ENCODE measurements around the gene CCDC172. TPM values are rescaled to one million over a fixed set of nuclear protein-coding genes. Genes with fewer than 3 reads are reported as not detected.

The CCDC172 gene
- total and polyA plus RNA-seq, 2 of the 4 experiments (the other 2 are of a cell fraction), result not detected

DNA sequence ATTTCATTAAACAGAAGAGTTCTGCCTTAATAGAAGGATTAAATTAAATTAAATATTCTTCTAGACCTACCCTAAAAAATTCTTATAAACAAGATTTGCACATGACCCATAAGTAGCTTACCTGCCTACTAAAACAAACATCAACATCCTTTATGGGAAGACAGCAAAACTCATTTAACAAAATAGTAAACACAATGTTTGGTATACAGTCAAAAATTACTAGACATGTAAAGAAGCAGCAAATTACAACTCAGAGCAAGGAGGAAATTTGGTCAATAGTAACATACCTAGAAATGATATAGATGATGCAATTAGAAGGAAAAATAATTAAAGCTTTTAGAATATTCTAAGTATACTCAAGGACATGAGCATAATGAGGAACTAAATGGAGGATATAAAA is 27.9 kb downstream of the CCDC172 start:
- Histone ChIP-seq H3K9ac (ENCODE audit: low read depth, low read length) (no peak overlapping the region), H3K27me3 (ENCODE audit: control insufficient read depth, insufficient read depth, low read length) (no peaks in the 10 kb centered on the region), H3K18ac (ENCODE audit: low read depth, low read length) (no peak overlapping the region), H4K5ac (ENCODE audit: low read depth, low read length) (no peak overlapping the region), H3K4me1 (ENCODE audit: control insufficient read depth, insufficient read depth, low read length) (no peaks in the 10 kb centered on the region), H3K36me3 (ENCODE audit: control insufficient read depth, insufficient read depth, low read length) (no peaks in the 10 kb centered on the region), H2BK20ac (ENCODE audit: low read depth, low read length) (no peak overlapping the region), H4K20me1 (ENCODE audit: insufficient read depth, low read length) (no peaks in the 10 kb centered on the region), H4K91ac (ENCODE audit: insufficient read depth, low read depth, low read length) (no peak overlapping the region), H3K9me3 (ENCODE audit: control insufficient read depth, insufficient read depth, low read length) (no peaks in the 10 kb centered on the region), H2BK120ac (ENCODE audit: low read depth, low read length) (no peak overlapping the region), H2BK15ac (ENCODE audit: low read depth, low read length) (no peak overlapping the region), H2AK5ac (ENCODE audit: low read depth, low read length) (no peak overlapping the region), H2AFZ (replicated peaks; ENCODE audit: low read length, poor library complexity) (no peak overlapping the region), H3K9me1 (ENCODE audit: insufficient read depth, low read length) (no peaks in the 10 kb centered on the region), H3K56ac (ENCODE audit: extremely low read depth, insufficient read depth, low read length) (no peak overlapping the region), H2AK9ac (replicated peaks; ENCODE audit: low read depth, low read length, poor library complexity) (no peak overlapping the region), H4K8ac (ENCODE audit: low read depth in 2 of 2, low read length in 2 of 2) (no peak overlapping the region), H3K4me2 (ENCODE audit: low read depth, low read length) (no peak overlapping the region), H3K4me3 (ENCODE audit: insufficient read depth, low read depth, low read length) (no peak overlapping the region), H3K14ac (replicated peaks; ENCODE audit: low read depth, low read length) (no peak overlapping the region), H3K4ac (ENCODE audit: low read depth, low read length) (no peak overlapping the region), H3K79me1 (ENCODE audit: low read depth in 1 of 2, low read length in 2 of 2) (no peaks in the 10 kb centered on the region), H3K23ac (ENCODE audit: low read depth, low read length) (no peak overlapping the region), H3K27ac (ENCODE audit: insufficient read depth, low read length) (no peak overlapping the region), H2BK5ac (ENCODE audit: low read depth, low read length, poor library complexity, severe bottlenecking) (no peak overlapping the region)
- BruUV-seq (replicated peaks), result no TSS peak
- in situ Hi-C loops (cut with MboI; ENCODE audit: low sequenced_read_pairs) (no loop called here), intact Hi-C loops (cut with micrococcal nuclease) (no loop called here), dilution Hi-C loops (cut with HindIII; ENCODE audit: low sequenced_read_pairs, unreplicated experiment) (no loop called here)
- DNase-seq (no peak), ATAC-seq (ENCODE audit: low read depth) (no peak)
- CTCF ChIA-PET, result interaction anchor here (1.1 kb wide), 1 partner anchor 15 kb away, joined by 4 read pairs; no protein-coding TSS in a partner anchor
- POLR2A ChIA-PET (ENCODE audit: unreplicated experiment), result interaction anchor here (0.5 kb wide), 1 partner anchor 103 kb away, joined by 3 read pairs; no protein-coding TSS in a partner anchor
- TF ChIP-seq FOS (IDR thresholded peaks at IDR 0.05; ENCODE audit: low read depth, low read length), result no peak

All from IMR-90 (cell line).